PC-9 (cell line): ENCODE data around the gene GABRG3. TPM values are rescaled to one million over a fixed set of nuclear protein-coding genes. Genes with fewer than 3 reads are reported as not detected.

Source experiments
- BruUV-seq: library from RNA; stranded (reverse); fragments of 400-500 nt; replicated peaks from 2 replicates; lab custom pipeline; 2021; lab: Mats Ljungman, UMichigan
- CTCF ChIA-PET: fragments of 300-600 bp; sonication (Branson Sonifier 250); formaldehyde crosslinking; loops from one replicate; lab custom pipeline; 2022; ENCODE audit warnings: antibody characterized with exemption; lab: Charles Lee
- POLR2A ChIA-PET: fragments of 300-600 bp; sonication (Branson Sonifier 250); formaldehyde crosslinking; loops from one replicate; lab custom pipeline; 2022; ENCODE audit warnings: antibody characterized with exemption; ENCODE audit not compliant: unreplicated experiment; lab: Charles Lee
- DNase-seq, 2 experiments: peaks; one replicate each; pipeline versions ENCODE4 v3.0.0 to v3.0.0-alpha.2; 2015 to 2022; ENCODE audit warnings: mixed read lengths in 1 of 2
- H2AFZ ChIP-seq: fragments of 200-600 bp; sonication (generic); 2 replicates; pipeline ENCODE4 v1.8.1; 2017; ENCODE audit warnings: antibody characterized with exemption
- H3F3A ChIP-seq: fragments of 200-600 bp; sonication (generic); 2 replicates; pipeline ENCODE4 v1.8.1; 2017; ENCODE audit warnings: antibody characterized with exemption, mild to moderate bottlenecking, low read depth; ENCODE audit not compliant: insufficient read depth
- H3K27ac ChIP-seq: fragments of 200-600 bp; sonication (generic); 2 replicates; pipeline ENCODE4 v1.6.1; 2016; ENCODE audit warnings: mixed run types
- H3K27me3 ChIP-seq: fragments of 200-600 bp; sonication (generic); 2 replicates; pipeline ENCODE4 v1.6.1; 2016; ENCODE audit warnings: low read depth, mixed run types; ENCODE audit not compliant: insufficient read depth
- H3K36me3 ChIP-seq: fragments of 200-600 bp; sonication (generic); 2 replicates; pipeline ENCODE4 v1.6.1; 2016; ENCODE audit warnings: low read depth, mixed run types
- H3K4me1 ChIP-seq: fragments of 200-600 bp; sonication (generic); replicated peaks from 2 replicates; pipeline ENCODE4 v1.6.1; 2016; ENCODE audit warnings: mixed run types; ENCODE audit not compliant: insufficient read depth
- H3K4me2 ChIP-seq: fragments of 200-600 bp; sonication (generic); 2 replicates; pipeline ENCODE4 v1.6.1; 2017; ENCODE audit warnings: mixed run types
- H3K4me3 ChIP-seq: fragments of 200-600 bp; sonication (generic); 2 replicates; pipeline ENCODE4 v1.6.1; 2016; ENCODE audit warnings: mixed run types
- H3K79me2 ChIP-seq: fragments of 200-600 bp; sonication (generic); 2 replicates; pipeline ENCODE4 v1.6.1; 2017; ENCODE audit warnings: low read depth, mixed run types
- H3K9me2 ChIP-seq: fragments of 200-600 bp; sonication (generic); 2 replicates; pipeline ENCODE4 v1.8.1; 2017; ENCODE audit warnings: mild to moderate bottlenecking; ENCODE audit not compliant: insufficient read depth
- H3K9me3 ChIP-seq: fragments of 200-600 bp; sonication (generic); 2 replicates; pipeline ENCODE4 v1.8.1; 2016; ENCODE audit warnings: low read depth; ENCODE audit not compliant: insufficient read depth
- H4K20me1 ChIP-seq: fragments of 200-600 bp; sonication (generic); 2 replicates; pipeline ENCODE4 v1.8.1; 2017; ENCODE audit not compliant: insufficient read depth
- CTCF ChIP-seq: fragments of 200-600 bp; sonication (generic); conservative IDR thresholded peaks from 2 replicates; pipeline ENCODE4 v1.6.1; 2017; ENCODE audit warnings: mixed run types, antibody characterized with exemption, mild to moderate bottlenecking, moderate library complexity
- EZH2 ChIP-seq: fragments of 200-600 bp; sonication (generic); IDR thresholded peaks from 2 replicates; pipeline ENCODE4 v1.8.0; 2017; ENCODE audit warnings: antibody characterized with exemption, low read depth
- intact Hi-C: fragments of 100-400 bp; cut with micrococcal nuclease; formaldehyde crosslinking; loops from one replicate; pipeline ENCODE4 v1.10.0; 2022; ENCODE audit not compliant: unreplicated experiment
- total RNA-seq: library from RNA; stranded (reverse); gene quantifications from 2 replicates; pipeline ENCODE4 v1.2.3, GENCODE V29; 2021

Gene GABRG3
- total RNA-seq, 1 experiment from 2014 or later, result not detected

GRCh38 chr15:26928051-26928450 is 42.9 kb upstream of the GABRG3 start:
- Histone ChIP-seq H3K9me2 (no peaks in the 10 kb centered on the region), H3K27ac (no peak overlapping the region), H2AFZ (no peak overlapping the region), H3K79me2 (no peaks in the 10 kb centered on the region), H3K36me3 (no peaks in the 10 kb centered on the region), H3K4me1 (no peaks in the 10 kb centered on the region), H3K9me3 (no peaks in the 10 kb centered on the region), H3K4me2 (no peak overlapping the region), H3K4me3 (no peak overlapping the region), H3K27me3 (no peaks in the 10 kb centered on the region), H4K20me1 (no peaks in the 10 kb centered on the region), H3F3A (no peaks in the 10 kb centered on the region)
- BruUV-seq, result no TSS peak
- intact Hi-C loops, result no loop called here
- no peak for DNase-seq
- TF ChIP-seq EZH2, result no peak
- TF ChIP-seq CTCF, result no peak
- POLR2A ChIA-PET, result no interaction called here
- CTCF ChIA-PET, result no interaction called here

DNA sequence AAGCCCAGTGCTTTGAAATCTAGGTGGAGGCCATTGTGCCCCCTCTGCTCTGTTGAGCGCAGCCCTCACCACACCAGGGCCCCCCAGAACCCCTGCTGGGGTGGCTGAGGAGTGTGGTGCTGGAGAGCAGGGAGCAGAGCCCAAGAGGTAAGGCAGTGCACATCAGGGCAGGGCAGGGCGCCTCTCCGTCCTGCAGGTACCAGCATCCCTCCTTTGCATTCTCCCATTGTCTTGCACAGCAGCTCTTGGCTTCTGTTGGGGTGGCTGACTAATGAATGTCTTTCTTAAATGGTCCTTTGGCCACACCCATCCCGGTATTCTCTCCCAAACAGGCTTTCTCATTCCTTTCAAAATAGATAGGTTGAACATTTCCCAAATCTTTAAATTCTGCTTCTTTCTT is 41.4 kb upstream of the GABRG3 start:
- no peaks in the 10 kb centered on the region for H3K4me1 ChIP-seq
- no peaks in the 10 kb centered on the region for H3K36me3 ChIP-seq
- H3K27ac ChIP-seq, result no peak overlapping the region
- no peaks in the 10 kb centered on the region for H3K9me3 ChIP-seq
- CTCF ChIA-PET, result no interaction called here
- no peaks in the 10 kb centered on the region for H3K79me2 ChIP-seq
- no peaks in the 10 kb centered on the region for H3K9me2 ChIP-seq
- BruUV-seq, result no TSS peak
- no peak for TF ChIP-seq CTCF
- TF ChIP-seq EZH2, result no peak
- POLR2A ChIA-PET, result no interaction called here
- no peak for DNase-seq
- H2AFZ ChIP-seq, result no peak overlapping the region
- no peaks in the 10 kb centered on the region for H4K20me1 ChIP-seq
- H3K4me2 ChIP-seq, result no peak overlapping the region
- no peak overlapping the region for H3K4me3 ChIP-seq
- H3K27me3 ChIP-seq, result no peaks in the 10 kb centered on the region
- H3F3A ChIP-seq, result no peaks in the 10 kb centered on the region
- intact Hi-C loops, result no loop called here

DNA sequence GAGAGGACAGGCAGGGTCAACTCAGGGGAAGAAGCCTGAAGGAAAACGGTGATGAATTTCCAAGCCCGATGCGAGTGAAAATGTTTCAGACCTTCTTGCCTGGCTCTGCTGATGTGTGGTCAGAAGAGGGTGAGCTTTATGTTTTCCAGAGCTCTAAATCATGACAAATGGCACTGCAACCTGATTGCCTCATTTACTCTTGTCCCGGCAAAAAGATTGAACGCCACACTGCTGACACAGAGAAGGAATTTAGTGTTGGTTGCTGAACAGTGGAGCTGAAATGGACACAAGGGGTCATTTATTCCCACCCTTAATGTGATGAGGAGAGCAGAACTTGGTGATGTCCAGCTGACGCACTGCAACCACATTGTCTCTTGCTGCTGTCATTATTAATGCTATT is 36.1 kb upstream of the GABRG3 start:
- no peaks in the 10 kb centered on the region for H3F3A ChIP-seq
- ChIA-PET CTCF (no interaction called here), POLR2A (no interaction called here)
- no peak overlapping the region for H3K27ac ChIP-seq
- no peaks in the 10 kb centered on the region for H3K27me3 ChIP-seq
- no peaks in the 10 kb centered on the region for H3K79me2 ChIP-seq
- H3K9me2 ChIP-seq, result no peaks in the 10 kb centered on the region
- no peak overlapping the region for H3K4me3 ChIP-seq
- H4K20me1 ChIP-seq, result no peaks in the 10 kb centered on the region
- no TSS peak for BruUV-seq
- intact Hi-C loops, result no loop called here
- TF ChIP-seq CTCF (no peak), EZH2 (no peak)
- no peak overlapping the region for H2AFZ ChIP-seq
- H3K4me2 ChIP-seq, result no peak overlapping the region
- no peak for DNase-seq
- H3K4me1 ChIP-seq, result no peaks in the 10 kb centered on the region
- H3K36me3 ChIP-seq, result no peaks in the 10 kb centered on the region
- H3K9me3 ChIP-seq, result no peaks in the 10 kb centered on the region
